ENCODE measurements around the gene KCNQ1.
A peak's percentile ranks its signal among the peaks of the same experiment; 100 is the strongest.

Gene KCNQ1

DNA sequence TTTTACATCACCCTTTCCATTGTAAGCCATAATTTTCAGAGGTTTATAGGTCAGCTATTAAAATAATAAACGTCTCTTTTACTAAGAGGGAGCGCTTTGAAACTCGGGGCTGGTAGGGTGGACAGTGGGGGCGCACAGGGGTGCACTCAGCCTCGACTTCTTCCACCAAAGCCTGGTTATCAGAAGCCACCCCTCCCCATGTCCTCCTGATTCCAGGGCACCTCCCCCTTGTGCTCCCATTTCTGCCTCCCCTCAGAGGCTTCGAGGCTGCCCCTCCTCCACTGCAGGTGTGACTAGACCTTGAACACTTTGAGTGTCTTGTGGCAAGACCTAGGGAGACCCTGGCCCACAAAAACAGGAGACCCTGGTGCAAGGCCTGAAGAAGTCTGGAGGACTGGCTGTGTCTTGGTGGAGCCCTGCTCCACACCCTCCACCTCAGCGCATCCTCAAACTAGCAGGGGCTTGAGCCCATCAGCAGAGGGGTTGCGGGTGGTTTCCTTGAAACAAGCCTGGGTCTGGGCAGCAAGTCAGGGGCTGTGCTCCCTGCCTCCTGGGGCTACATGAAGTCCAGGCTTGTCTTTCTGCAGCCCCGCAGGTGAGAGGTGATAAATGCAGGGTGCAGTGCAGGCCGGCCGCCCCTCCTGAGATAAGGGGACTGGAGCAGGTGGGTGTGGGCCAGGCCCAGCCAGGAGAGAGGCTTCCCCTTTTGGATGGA lies 437.7 kb downstream of the KCNQ1 start:
- H3K27ac ChIP-seq = no peak overlapping the region
- TF ChIP-seq, protein P1, sequence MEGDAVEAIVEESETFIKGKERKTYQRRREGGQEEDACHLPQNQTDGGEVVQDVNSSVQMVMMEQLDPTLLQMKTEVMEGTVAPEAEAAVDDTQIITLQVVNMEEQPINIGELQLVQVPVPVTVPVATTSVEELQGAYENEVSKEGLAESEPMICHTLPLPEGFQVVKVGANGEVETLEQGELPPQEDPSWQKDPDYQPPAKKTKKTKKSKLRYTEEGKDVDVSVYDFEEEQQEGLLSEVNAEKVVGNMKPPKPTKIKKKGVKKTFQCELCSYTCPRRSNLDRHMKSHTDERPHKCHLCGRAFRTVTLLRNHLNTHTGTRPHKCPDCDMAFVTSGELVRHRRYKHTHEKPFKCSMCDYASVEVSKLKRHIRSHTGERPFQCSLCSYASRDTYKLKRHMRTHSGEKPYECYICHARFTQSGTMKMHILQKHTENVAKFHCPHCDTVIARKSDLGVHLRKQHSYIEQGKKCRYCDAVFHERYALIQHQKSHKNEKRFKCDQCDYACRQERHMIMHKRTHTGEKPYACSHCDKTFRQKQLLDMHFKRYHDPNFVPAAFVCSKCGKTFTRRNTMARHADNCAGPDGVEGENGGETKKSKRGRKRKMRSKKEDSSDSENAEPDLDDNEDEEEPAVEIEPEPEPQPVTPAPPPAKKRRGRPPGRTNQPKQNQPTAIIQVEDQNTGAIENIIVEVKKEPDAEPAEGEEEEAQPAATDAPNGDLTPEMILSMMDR (conservative IDR thresholded peaks at IDR 0.05) = no peak

DNA sequence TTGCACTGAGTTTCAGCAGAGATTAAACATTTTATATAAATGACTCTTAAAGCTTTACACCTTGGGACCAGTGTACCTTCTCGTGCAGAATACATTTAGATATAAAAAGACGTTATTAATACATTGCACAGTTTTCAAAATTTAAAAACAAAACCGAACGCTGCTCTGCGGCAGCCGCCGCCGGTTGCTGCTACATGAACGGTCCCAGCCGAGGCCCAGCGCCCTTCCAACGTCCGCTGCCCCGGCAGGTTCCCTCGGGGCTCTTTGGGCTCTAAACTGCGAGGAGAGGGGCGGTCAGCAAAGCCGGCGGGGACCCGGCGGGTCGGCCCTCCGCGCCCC lies 438.8 kb downstream of the KCNQ1 start:
- peak overlapping the region; percentile 61; the same call in 1 of the 2 replicates for H3K27ac ChIP-seq

DNA sequence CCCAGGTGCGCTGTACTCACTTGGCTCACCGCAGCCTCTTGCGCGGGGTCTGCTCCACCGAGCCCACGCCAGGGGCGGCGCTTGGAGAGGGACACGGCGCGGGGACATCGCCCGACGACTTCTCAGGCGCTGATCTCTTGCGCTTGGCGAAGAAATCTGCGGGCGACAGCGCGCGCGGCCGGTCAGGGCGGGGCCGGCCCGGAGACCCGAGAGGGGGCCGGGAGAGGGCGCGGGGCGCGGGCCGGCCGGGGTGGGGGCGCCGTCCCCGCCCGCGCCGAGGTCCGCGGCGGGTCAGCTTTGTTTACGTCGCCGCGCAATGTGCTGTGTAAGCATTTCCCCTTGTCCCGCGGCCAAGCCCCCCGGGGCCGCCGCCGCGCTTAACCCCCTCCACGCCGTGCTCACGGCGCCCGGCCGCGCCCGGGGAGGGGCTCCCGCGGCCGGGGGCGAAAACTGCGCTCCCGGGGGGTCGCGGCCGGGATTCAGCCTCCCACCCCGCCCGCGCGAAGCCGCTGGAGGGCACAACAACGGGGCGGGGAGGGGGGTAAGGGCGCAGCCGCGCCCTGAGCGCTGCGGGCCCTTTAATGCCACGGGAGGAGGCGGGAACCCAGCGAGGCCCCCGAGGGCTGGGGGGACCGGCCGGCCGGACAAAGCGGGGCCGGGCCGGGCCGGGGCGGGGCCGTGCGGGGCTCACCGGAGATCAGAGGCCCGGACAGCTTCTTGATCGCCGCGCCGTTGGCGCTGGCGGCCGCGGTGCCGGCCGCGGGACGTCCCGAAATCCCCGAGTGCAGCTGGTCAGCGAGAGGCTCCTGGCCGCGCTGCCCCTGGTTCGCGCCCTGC lies 439.4 kb downstream of the KCNQ1 start:
- TF ChIP-seq, protein P1 (conservative IDR thresholded peaks at IDR 0.05) = no peak
- peak overlapping the region; percentile 61; the same call in 1 of the 2 replicates for H3K27ac ChIP-seq

More for the DNA sequence above, 438.8 kb downstream of the KCNQ1 start:
- TF ChIP-seq, protein P1 (conservative IDR thresholded peaks at IDR 0.05) = no peak

DNA sequence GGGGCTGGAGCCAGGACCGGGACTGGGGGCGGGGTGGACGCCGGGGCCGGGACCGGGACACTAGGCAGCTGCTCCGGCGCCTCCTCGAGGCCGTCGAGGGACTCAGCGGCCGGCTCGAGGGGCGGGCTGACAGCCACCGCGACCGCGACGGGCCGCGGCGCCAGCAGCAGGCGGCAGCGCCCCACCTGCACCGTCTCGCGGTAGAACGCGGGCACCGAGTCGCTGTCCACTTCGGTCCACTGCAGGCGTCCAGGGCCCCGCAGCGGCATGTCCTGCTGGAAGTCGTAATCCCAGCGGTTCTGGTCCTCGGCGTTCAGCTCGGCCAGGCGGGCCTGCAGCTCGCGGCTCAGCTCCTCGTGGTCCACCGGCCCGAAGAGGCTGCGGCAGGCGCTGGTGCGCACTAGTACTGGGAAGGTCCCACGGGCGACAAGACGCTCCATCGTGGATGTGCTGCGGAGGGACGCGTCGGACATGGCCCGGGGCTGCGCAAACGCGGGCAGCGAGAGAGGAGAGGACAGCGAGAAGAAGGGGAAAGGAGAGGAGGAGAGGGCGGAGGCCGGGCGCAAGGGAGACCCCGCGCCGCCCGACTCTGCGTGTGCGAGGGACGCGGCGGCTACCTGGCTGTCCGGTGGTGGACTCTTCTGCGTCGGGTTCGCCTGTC lies 440.3 kb downstream of the KCNQ1 start:
- TF ChIP-seq, protein P1 (conservative IDR thresholded peaks at IDR 0.05) = peak; percentile 58
- H3K27ac ChIP-seq = peak overlapping the region; percentile 61; the same call in 1 of the 2 replicates

DNA sequence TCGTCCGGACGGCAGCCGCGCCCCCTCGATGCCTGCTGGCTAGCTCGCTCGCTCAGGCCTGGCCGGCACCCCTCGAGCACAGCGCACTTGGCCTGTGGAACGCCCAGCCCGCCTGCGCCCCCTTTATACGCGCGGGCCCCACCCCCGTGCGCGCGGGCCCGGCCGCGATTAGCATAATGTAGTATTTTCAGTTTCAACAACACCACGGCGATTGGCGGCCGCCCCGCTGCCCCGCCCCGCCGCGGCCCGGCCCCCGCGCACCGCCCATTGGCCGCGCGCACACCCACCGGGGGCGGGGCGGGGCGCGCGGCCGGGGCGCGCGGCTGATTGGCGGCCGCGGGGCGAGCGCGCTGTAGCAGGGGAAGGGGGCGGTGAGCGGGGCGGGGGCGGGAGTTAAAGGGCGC lies 440.9 kb downstream of the KCNQ1 start, which contains the start of gene CDKN1C:
Gene CDKN1C, minus strand, starts transcription at position 98 of the 404 bp plus-strand sequence. CDS start 319 bp downstream, outside the sequence.
- TF ChIP-seq, protein P1 (conservative IDR thresholded peaks at IDR 0.05) = no peak
- H3K27ac ChIP-seq = peak within 1 kb of the TSS; percentile 61; the same call in 1 of the 2 replicates

DNA sequence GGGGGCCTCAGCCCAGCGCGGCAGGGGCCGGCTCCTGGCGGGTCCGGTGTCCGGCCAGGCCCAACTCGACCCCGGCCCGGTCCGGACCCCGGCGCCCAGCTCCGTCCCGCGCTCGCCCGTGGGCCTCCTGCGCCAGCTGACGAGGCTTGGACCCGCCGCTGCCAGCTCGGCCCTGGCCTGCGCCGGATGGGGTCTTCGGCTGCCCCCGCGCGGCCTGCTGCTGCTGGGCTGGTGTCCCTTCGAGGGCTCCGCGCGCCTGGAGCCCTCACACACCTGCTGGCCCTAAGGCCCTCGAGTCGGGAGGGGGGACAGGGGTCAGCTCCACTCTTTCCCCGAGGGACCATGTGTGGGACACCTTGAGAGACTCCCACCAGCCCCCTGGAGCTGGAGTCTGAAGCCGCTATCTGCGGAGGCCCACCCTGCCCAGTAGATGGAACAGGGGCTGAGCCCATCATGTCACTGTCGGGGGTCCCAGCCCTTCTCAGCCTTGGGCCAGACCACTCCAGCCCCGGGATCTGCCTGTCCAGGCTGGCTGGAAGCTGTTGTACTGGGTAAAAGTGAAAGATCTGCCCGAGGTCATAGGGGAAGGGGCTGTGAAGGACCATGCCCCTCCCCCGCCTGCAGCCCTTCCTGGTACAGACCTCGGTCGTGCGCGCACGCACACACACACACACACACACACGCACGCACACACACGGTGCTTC lies 441.5 kb downstream of the KCNQ1 start:
- TF ChIP-seq, protein P1 (conservative IDR thresholded peaks at IDR 0.05) = no peak; the same call in 1 of the 2 replicates
- H3K27ac ChIP-seq = peak overlapping the region; percentile 59; the same call in 1 of the 2 replicates

All from VCaP (cell line).